ENCODE results near the gene CACNA2D3.

The CACNA2D3 gene

DNA sequence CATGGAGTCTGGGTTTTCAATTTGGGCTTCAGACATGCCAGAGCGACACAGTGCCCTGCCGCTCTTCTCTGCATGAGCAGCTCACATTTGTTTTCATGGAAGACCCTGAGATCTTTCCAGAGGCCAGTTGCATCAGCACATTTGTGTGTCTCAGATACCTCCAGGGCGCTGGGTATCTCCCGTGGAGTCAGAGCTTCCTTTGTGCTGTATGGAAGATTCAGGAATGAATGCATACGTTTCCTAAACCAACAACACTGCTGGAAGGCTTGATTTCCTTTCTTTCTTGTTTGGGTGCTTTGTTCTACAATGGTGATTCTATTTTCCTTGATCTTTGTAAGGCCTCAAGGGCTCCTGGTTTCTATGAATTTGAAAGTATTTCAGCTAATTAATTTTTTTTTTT is 106.5 kb downstream of the CACNA2D3 start:
- no peaks in the 10 kb centered on the region for H3K36me3 ChIP-seq (ENCODE audit: control insufficient read depth, low read depth, low read length)
- no peaks in the 10 kb centered on the region for H3K27me3 ChIP-seq (ENCODE audit: control insufficient read depth, insufficient read depth, low read length)
- no peak overlapping the region for H3K4me3 ChIP-seq (ENCODE audit: low read length)
- H3K27ac ChIP-seq (ENCODE audit: low read length): no peak overlapping the region
- no peaks in the 10 kb centered on the region for H3K9me3 ChIP-seq (ENCODE audit: control insufficient read depth, low read depth, low read length)
- H3K4me1 ChIP-seq (ENCODE audit: control insufficient read depth, low read depth, low read length): no peaks in the 10 kb centered on the region
- H3K9ac ChIP-seq (ENCODE audit: low read length): no peak overlapping the region

DNA sequence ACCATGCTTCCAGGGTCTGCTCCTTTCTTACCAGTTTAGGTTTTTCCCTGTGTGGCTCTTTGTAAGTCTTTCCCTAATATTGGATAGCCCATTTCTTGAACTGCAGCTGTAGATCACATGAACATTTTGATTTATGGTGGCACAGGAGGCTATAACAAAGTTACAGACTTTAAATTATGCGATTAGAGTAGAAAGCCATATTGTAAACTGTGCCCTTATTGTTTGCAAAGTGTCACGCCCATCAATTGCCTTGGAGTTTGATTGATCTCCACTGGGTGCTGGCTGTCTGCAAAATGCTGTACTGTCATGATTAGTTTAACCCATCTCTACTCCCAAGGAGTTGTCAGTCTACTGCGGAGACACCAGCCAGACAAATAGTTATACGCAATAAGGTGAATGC is 110.3 kb downstream of the CACNA2D3 start:
- Histone ChIP-seq H3K36me3 (ENCODE audit: control insufficient read depth, low read depth, low read length) (no peaks in the 10 kb centered on the region), H3K9ac (ENCODE audit: low read length) (no peak overlapping the region), H3K27me3 (ENCODE audit: control insufficient read depth, insufficient read depth, low read length) (no peaks in the 10 kb centered on the region), H3K9me3 (ENCODE audit: control insufficient read depth, low read depth, low read length) (no peaks in the 10 kb centered on the region), H3K27ac (ENCODE audit: low read length) (no peak overlapping the region), H3K4me3 (ENCODE audit: low read length) (no peak overlapping the region), H3K4me1 (ENCODE audit: control insufficient read depth, low read depth, low read length) (no peaks in the 10 kb centered on the region)

GRCh38 chr3:54235998-54236397 is 113.6 kb downstream of the CACNA2D3 start:
- H3K4me1 ChIP-seq (ENCODE audit: control insufficient read depth, low read depth, low read length): peaks cover 3% of the 10 kb centered on the region
- H3K9me3 ChIP-seq (ENCODE audit: control insufficient read depth, low read depth, low read length): no peaks in the 10 kb centered on the region
- H3K36me3 ChIP-seq (ENCODE audit: control insufficient read depth, low read depth, low read length): no peaks in the 10 kb centered on the region
- H3K27me3 ChIP-seq (ENCODE audit: control insufficient read depth, insufficient read depth, low read length): no peaks in the 10 kb centered on the region
- H3K9ac ChIP-seq (ENCODE audit: low read length): no peak overlapping the region
- no peak overlapping the region for H3K27ac ChIP-seq (ENCODE audit: low read length)
- no peak overlapping the region for H3K4me3 ChIP-seq (ENCODE audit: low read length)

DNA sequence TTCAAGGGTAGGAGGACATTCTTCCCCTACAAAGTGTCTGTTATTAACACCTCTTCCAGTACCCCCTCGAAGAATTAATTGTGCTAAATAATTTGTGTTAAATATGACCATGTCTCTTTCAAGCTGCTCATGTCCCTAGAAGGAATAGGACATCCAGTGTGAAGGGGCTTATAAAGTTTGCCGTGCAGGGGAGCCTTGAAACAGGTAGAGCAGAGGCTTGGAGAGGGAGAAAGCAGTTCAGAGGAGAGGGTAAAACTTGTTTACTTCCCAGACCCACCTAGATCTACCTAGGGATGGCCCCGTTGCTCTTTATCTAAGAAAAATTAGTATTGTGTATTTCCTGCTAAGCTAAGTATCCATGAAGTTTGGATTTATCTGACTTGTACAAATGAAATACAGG is 114.8 kb downstream of the CACNA2D3 start:
- H3K36me3 ChIP-seq (ENCODE audit: control insufficient read depth, low read depth, low read length): no peaks in the 10 kb centered on the region
- H3K9ac ChIP-seq (ENCODE audit: low read length): no peak overlapping the region
- H3K27me3 ChIP-seq (ENCODE audit: control insufficient read depth, insufficient read depth, low read length): no peaks in the 10 kb centered on the region
- H3K4me1 ChIP-seq (ENCODE audit: control insufficient read depth, low read depth, low read length): peaks cover 3% of the 10 kb centered on the region
- H3K9me3 ChIP-seq (ENCODE audit: control insufficient read depth, low read depth, low read length): no peaks in the 10 kb centered on the region
- H3K4me3 ChIP-seq (ENCODE audit: low read length): no peak overlapping the region
- no peak overlapping the region for H3K27ac ChIP-seq (ENCODE audit: low read length)

GRCh38 chr3:54237788-54238502 is 115.6 kb downstream of the CACNA2D3 start:
- Histone ChIP-seq H3K4me3 (ENCODE audit: low read length) (no peak overlapping the region), H3K27ac (ENCODE audit: low read length) (no peak overlapping the region), H3K27me3 (ENCODE audit: control insufficient read depth, insufficient read depth, low read length) (no peaks in the 10 kb centered on the region), H3K4me1 (ENCODE audit: control insufficient read depth, low read depth, low read length) (peaks cover 3% of the 10 kb centered on the region), H3K9me3 (ENCODE audit: control insufficient read depth, low read depth, low read length) (no peaks in the 10 kb centered on the region), H3K9ac (ENCODE audit: low read length) (no peak overlapping the region), H3K36me3 (ENCODE audit: control insufficient read depth, low read depth, low read length) (no peaks in the 10 kb centered on the region)

DNA sequence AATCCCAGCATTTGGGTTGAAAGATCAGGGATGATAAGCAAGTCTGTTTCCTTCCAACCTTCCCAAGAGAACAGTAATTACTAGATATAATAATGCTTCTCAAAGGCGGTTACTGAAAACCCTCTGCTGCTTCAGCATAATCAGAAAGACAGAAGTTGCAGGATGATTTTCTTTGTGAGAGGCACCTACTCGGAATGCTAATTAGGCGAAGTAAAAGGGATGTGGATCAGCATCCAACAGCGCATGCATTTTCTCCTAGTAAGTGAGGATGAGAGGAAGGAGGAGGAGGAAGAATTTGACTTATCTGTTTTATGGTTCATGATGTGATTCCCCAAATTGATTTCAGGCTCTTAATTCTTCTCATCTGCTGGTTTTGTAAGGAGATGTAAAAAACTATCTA is 118.0 kb downstream of the CACNA2D3 start:
- Histone ChIP-seq H3K27ac (ENCODE audit: low read length) (no peak overlapping the region), H3K9me3 (ENCODE audit: control insufficient read depth, low read depth, low read length) (no peaks in the 10 kb centered on the region), H3K36me3 (ENCODE audit: control insufficient read depth, low read depth, low read length) (no peaks in the 10 kb centered on the region), H3K9ac (ENCODE audit: low read length) (no peak overlapping the region), H3K27me3 (ENCODE audit: control insufficient read depth, insufficient read depth, low read length) (no peaks in the 10 kb centered on the region), H3K4me1 (ENCODE audit: control insufficient read depth, low read depth, low read length) (peaks cover 3% of the 10 kb centered on the region), H3K4me3 (ENCODE audit: low read length) (no peak overlapping the region)

GRCh38 chr3:54243056-54243931 is 120.9 kb downstream of the CACNA2D3 start:
- H3K36me3 ChIP-seq (ENCODE audit: control insufficient read depth, low read depth, low read length): no peaks in the 10 kb centered on the region
- no peak overlapping the region for H3K9ac ChIP-seq (ENCODE audit: low read length)
- H3K4me3 ChIP-seq (ENCODE audit: low read length): no peak overlapping the region

GRCh38 chr3:54243960-54244682 is 121.8 kb downstream of the CACNA2D3 start:
- Histone ChIP-seq H3K27ac (ENCODE audit: low read length) (no peak overlapping the region), H3K9me3 (ENCODE audit: control insufficient read depth, low read depth, low read length) (no peaks in the 10 kb centered on the region), H3K4me3 (ENCODE audit: low read length) (no peak overlapping the region), H3K4me1 (ENCODE audit: control insufficient read depth, low read depth, low read length) (peaks cover 3% of the 10 kb centered on the region), H3K9ac (ENCODE audit: low read length) (no peak overlapping the region), H3K36me3 (ENCODE audit: control insufficient read depth, low read depth, low read length) (no peaks in the 10 kb centered on the region), H3K27me3 (ENCODE audit: control insufficient read depth, insufficient read depth, low read length) (no peaks in the 10 kb centered on the region)

More at GRCh38 chr3:54243056-54243931, 120.9 kb downstream of the CACNA2D3 start:
- H3K27me3 ChIP-seq (ENCODE audit: control insufficient read depth, insufficient read depth, low read length): no peaks in the 10 kb centered on the region
- no peak overlapping the region for H3K27ac ChIP-seq (ENCODE audit: low read length)
- no peaks in the 10 kb centered on the region for H3K9me3 ChIP-seq (ENCODE audit: control insufficient read depth, low read depth, low read length)
- H3K4me1 ChIP-seq (ENCODE audit: control insufficient read depth, low read depth, low read length): peaks cover 3% of the 10 kb centered on the region

GRCh38 chr3:54251705-54252104 is 129.4 kb downstream of the CACNA2D3 start:
- Histone ChIP-seq H3K27ac (ENCODE audit: low read length) (no peak overlapping the region), H3K4me1 (ENCODE audit: control insufficient read depth, low read depth, low read length) (no peaks in the 10 kb centered on the region), H3K36me3 (ENCODE audit: control insufficient read depth, low read depth, low read length) (no peaks in the 10 kb centered on the region), H3K27me3 (ENCODE audit: control insufficient read depth, insufficient read depth, low read length) (no peaks in the 10 kb centered on the region), H3K9me3 (ENCODE audit: control insufficient read depth, low read depth, low read length) (no peaks in the 10 kb centered on the region), H3K4me3 (ENCODE audit: low read length) (no peak overlapping the region), H3K9ac (ENCODE audit: low read length) (no peak overlapping the region)

GRCh38 chr3:54257125-54257720 is 134.9 kb downstream of the CACNA2D3 start:
- H3K27me3 ChIP-seq (ENCODE audit: control insufficient read depth, insufficient read depth, low read length): no peaks in the 10 kb centered on the region
- no peak overlapping the region for H3K27ac ChIP-seq (ENCODE audit: low read length)
- no peaks in the 10 kb centered on the region for H3K4me1 ChIP-seq (ENCODE audit: control insufficient read depth, low read depth, low read length)
- no peaks in the 10 kb centered on the region for H3K36me3 ChIP-seq (ENCODE audit: control insufficient read depth, low read depth, low read length)
- H3K9ac ChIP-seq (ENCODE audit: low read length): no peak overlapping the region
- no peaks in the 10 kb centered on the region for H3K9me3 ChIP-seq (ENCODE audit: control insufficient read depth, low read depth, low read length)
- H3K4me3 ChIP-seq (ENCODE audit: low read length): no peak overlapping the region

- Histone ChIP-seq H3K27ac (ENCODE audit: low read length) (no peak overlapping the region), H3K27me3 (ENCODE audit: control insufficient read depth, insufficient read depth, low read length) (no peaks in the 10 kb centered on the region), H3K4me3 (ENCODE audit: low read length) (no peak overlapping the region), H3K36me3 (ENCODE audit: control insufficient read depth, low read depth, low read length) (no peaks in the 10 kb centered on the region), H3K9me3 (ENCODE audit: control insufficient read depth, low read depth, low read length) (no peaks in the 10 kb centered on the region), H3K4me1 (ENCODE audit: control insufficient read depth, low read depth, low read length) (no peaks in the 10 kb centered on the region), H3K9ac (ENCODE audit: low read length) (no peak overlapping the region)
Observed at GRCh38 chr3:54259636-54260035, 137.3 kb downstream of the CACNA2D3 start.
